Measurements from ENCODE around the gene ALKBH7.
"Not testable (repeated sequence)": the region's sequence is repeated elsewhere in the genome, so short reads cannot be mapped to it uniquely, and the experiment has no call there.

DNA sequence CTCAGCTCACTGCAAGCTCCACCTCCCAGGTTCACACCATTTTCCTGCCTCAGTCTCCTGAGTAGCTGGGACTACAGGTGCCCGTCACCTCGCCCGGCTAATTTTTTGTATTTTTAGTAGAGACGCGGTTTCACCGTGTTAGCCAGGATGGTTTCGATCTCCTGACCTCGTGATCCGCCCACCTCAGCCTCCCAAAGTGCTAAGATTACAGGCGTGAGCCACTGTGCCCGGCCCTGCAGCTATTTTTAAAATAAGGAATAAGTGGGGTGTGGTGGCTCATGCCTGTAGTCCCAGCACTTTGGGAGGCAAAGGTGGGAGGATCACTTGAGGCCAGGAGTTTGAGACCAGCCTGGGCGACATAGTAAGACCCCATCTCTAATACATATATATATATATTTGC lies 12.1 kb upstream of the ALKBH7 start:
- not testable (repeated sequence) for TF ChIP-seq POLR2AphosphoS5 (IDR thresholded peaks at IDR 0.05; ENCODE audit: low read length); PAX5 (IDR thresholded peaks at IDR 0.05; ENCODE audit: borderline replicate concordance, low read depth, low read length)

All from GM12878 (cell line).